GM10847 (cell line): ENCODE measurements around the gene TEX50.

Experiments
- POLR2A ChIP-seq: IDR thresholded peaks from 2 replicates; pipeline ENCODE4 v1.6.1; 2011; ENCODE audit not compliant: insufficient read length; ENCODE audit errors: extremely low read depth

The TEX50 gene, protein sequence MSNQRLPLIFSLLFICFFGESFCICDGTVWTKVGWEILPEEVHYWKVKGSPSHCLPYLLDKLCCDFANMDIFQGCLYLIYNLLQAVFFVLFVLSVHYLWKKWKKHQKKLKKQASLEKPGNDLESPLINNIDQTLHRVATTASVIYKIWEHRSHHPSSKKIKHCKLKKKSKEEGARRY

DNA sequence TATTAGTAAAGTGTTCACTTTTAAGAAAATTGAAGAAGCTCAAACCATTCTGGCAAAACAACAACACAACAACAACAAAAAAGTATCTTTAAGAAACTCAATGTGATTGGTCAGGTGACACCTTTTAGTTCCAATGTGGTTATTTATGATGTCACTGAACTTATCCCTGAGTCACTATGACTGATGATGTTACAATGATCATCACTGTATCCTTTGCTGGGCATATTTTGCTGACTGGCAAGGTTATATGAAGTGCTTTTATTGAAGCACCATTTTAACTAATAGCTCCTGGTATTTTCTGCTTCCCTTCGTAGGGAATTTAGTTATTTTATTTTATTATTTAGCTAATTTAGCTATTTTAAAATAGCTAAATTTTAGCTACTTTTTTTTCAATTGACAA, at the start of gene TEX50:
TSS of gene TEX50 (plus strand) at position 223 of the 400 bp plus-strand sequence. CDS start 184 bp downstream, outside the sequence.
- no peak for TF ChIP-seq POLR2A

DNA sequence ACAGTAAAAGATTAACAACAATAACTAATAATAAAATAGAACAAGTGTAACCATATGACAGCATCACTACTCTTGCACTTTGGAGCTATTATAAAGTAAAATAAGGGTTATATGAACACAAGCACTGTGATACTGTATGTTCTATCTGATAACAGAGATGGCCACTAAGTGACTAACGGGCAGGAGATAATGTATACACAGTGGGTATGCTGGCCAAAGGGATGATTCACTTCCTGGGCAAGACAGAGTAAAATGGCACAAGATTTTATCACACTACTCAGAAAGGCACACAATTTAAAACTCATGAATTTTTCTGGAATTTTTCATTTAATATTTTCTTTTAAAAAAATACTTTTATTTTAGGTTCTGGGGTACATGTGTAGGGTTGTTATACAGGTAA, 44.6 kb upstream of the TEX50 start:
- TF ChIP-seq POLR2A: no peak

DNA sequence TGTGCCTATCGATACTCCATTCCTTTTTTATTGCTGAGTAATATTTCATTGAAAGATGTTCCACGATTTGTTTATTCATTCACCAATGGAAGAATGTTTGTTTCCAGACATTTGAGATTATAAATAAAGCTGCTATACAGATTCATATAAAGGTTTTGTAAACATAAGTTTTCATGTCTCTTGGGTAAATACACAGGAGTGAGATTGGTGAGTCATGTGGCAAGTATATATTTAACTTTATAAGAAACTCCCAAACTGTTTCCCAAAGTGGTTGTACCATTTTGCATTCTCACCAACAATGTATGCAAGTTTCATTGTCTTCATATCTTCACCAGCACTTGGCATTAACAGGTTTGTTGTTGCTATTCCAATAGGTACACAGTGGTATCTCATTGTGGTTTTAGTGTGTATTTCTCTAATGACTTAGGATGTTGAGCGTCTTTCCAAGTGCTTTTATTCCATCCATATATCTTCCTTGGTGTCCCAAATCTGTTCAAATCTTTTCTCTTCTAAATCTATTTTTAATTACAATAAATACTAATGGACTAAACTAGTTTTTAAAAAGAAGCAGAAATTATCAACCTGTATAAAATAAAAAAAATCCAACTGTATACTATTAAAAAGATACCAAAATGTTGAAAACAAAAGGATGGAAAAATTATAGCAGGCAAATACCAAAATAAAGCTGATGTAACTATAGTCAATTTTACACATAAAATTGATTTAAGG, 38.9 kb upstream of the TEX50 start:
- no peak for TF ChIP-seq POLR2A

DNA sequence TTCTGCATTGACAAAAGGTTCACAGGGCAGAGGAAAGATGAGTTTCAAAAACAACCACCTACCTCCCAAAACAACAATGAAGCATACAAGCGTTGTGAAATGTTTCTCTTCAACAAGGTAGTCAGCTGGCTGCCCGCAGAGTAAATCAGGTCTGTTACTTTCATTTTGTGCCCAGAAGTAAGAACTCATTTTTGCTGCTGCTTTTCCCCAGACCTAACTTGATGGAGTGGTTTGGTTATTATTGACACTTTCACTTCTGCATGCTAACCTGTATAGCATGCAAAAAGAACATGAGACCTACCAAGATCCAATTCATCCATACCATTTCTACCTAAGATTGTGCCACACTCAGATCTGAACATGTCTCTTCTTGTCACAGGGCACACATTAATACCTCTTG, 33.5 kb upstream of the TEX50 start:
- no peak for TF ChIP-seq POLR2A

DNA sequence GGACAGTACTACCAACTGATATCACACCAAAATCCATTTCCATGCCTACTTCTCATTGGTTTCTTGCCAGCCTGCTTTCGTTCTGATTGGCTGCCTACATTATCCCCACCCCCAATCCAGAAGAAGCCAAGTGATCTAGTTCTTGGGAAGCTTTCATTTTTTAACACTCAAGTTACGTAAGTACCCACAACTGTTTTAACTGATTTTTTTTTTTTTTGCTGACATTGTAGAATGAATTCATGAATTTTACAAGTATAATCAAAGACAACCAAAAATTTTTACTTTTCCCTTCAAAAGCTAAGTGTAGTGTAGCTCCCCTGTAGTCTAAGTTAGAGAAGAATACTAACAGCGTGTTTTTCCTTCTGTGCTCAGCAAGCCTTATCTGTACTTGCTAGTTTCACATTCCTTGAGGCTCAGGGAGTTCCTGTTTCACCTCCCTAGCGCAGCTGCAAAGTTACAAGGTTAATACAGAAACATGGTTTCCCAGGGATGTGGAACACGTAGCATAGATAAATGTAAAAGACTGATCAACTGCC, 32.0 kb upstream of the TEX50 start, which contains the start of gene SLC9C2:
TSS of gene SLC9C2 (minus strand) at position 17 of the 536 bp plus-strand sequence. CDS start 1,296 bp downstream, outside the sequence.
- TF ChIP-seq POLR2A: no peak

DNA sequence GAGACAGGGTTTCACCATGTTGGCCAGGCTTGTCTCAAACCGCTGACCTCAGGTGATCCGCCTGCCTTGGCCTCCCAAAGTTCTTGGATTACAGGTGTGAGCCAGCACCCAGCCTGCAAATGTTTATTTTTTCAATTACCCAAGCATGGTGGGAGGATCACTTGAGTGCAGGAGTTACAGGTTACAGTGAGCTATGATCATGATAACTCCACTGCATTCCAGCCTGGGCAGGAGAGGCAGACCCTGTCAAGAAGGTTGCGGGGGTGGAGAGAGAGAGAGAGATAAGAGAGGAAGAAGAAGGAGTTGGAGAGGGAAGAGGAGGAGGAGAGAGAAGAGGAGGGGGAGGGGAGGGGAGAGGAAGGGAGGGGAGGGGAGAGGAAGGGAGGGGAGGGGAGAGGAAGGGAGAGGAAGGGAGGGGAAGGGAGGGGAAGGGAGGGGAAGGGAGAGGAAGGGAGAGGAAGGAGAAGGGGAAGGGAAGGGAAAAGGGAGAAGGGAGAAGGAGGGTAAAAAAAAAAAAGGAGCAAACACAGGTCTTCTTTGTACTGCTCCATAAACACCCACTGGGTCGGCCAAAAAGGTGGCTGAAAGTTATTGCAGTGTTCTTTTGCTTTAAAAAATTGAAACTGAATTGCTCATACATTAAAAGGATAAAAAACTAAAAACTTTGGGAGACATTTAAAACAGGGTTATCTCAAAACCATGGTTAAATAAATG, 26.5 kb upstream of the TEX50 start:
- no peak for TF ChIP-seq POLR2A

DNA sequence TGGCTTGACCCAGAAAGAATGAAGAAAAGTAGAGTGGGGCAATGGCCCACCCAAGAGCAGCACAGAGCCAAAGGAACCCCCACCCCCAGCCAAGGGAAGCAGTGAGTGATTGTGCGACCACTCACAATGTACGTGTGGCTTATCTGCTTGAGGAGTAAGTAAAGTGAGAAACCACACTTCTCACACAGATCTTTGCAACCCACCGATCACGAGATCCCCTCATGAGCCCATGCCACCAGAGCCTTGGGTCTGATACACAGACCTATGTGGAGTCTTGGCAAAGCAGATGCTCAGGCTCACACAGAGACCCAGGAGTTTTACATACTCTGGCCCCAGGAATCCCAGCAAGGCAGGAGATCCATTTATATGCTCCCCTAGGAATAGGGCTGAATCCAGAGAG, 18.3 kb upstream of the TEX50 start:
- TF ChIP-seq POLR2A: no peak

DNA sequence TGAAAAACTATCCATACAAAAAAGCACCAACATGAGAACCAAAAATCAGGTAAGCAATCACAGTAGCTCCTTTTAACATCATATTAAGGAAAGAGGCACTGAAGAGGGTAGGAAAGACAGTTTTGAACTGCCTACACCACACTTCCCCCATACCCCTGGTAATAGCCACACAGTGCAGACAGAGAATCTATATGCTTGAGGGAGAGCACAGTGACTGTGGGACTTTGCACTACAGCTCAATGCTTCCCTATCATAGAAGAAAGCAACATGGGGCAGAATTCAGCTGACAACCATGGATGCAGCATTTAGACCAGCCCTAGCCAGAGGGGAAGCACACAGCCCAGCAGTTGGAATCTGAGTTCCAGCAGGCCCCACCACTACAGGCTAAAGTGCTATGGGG, 7.9 kb upstream of the TEX50 start:
- TF ChIP-seq POLR2A: no peak

DNA sequence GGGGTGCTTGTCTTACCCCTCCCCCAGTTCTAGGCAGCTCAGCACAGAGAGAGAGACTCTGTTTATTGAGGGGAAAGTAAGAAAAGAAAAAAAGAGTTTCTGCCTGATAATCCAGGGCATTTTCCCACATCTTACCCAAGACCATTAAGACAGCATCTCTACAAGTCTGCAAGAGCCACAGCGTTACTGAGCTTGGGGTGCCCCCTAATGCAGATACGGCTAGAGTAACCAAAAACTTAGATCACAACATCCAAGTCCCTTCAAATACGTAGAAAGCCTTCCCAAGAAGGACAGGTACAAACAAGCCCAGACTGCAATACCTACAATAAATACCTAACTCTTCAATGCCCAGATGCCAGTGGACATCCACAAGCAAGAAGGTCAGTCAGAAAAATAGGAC, 6.2 kb upstream of the TEX50 start:
- TF ChIP-seq POLR2A: no peak

DNA sequence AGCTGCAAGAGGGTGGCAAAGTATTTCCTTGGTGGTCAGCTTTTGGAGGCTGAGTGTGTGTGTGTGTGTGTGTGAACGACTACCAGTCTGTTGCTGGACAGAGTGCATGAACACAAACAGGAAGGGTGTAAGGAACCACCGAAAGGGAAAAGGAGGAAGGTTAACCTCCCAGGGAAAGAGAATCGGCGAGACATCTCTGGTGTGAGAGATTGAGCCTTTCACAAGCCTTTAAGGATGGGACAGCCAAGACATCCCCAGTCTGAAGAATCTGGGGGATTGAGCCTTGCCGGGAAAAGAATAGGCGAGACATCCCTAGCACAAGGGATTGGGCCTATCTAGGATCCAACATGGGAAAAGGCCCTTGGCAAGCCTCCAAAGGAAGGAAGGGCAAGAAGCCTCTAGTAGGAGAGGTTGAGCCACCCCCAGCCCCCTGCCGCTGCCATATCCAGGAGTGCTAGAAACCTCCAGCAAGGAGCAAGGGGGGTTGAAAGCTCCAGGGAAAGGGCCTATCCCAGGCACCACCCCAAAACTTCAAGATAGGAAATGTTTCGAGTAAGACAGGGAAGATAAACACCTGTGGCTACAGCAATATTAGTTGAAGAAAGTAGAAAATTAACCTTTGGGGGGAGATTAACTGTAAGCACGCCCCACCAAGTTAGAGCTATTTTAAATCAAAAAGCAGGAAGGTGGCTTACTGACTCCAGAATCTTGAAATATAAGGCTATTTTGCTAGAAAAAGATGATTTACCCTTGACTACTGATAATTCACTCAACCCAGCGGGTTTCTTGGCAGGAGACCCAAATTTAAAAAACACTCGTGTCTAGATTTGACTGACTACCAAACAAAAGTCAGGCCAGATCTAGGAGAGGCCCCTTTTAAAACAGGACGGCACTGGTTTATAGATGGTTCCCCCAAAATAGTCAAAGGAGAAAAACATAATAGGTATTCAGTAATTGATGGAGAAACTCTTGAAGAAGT, 3.2 kb downstream of the TEX50 start:
- no peak for TF ChIP-seq POLR2A

DNA sequence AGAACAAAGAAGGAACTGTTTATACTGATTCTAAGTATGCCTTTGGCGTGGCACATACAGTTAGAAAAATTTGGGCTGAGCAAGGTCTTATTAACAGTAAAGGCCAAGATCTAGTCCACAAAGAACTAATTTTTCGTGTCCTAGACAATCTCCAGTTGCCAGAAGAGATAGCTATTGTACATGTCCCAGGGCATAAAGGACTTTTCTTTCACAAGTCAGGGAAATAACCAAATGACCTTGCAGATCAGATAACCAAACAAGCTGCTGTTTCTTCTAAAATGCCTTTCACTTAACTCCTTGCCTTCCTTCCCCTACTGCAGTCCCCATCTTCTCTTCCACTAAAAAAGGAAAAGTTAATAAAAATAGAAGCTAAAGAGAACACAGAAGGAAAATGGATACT, 4.0 kb downstream of the TEX50 start:
- TF ChIP-seq POLR2A: no peak

DNA sequence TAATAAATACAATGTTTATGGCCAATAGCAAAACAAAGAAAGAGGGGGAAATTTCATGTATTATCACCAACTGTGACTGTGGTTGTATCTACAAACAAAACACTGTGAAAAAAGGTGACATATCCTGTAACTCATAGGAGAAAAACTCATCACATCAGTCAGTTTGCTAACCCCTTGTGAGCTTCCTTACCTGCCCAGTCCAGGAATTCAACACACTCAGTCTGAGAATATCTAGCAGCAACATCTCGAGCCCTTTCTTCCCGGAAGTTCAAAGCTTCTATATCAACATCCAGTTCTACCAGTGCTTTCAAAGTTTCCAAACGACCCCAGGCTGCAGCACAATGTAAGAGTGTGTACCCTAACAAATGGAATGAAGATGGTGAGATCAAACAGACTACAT, 11.5 kb downstream of the TEX50 start:
- TF ChIP-seq POLR2A: no peak

DNA sequence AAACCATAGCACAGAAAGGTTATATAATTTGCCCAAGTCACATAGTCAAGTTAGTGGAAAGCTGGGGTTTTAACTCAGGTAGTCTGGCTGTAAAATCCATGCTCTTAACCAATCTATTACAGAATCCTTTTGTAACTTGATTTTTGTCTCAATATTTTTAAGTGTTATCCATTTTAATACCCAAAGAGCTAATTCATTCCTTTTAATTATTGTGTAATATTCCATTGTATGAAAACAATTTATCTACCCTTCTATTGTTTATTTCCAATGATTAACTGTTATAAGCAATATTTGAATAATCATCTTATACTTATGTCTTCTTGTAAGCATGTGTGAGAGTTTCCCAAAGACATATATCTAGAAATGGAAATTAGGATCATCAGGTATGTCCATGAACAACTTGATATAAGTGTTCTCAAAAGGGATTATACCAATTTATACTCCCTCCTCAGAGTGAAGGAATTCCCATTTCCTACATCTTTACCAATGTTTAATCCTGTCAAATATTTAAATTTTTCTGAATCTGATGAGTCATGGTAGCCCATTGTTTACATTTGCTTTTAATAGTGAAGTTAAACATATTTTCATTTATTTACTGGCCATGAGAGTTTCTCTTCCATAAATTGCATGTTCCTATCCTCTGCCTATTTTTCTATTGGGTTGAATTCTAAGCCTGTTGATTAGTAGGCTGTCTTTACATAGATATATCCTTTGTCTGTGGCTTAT, 13.9 kb downstream of the TEX50 start:
- no peak for TF ChIP-seq POLR2A

DNA sequence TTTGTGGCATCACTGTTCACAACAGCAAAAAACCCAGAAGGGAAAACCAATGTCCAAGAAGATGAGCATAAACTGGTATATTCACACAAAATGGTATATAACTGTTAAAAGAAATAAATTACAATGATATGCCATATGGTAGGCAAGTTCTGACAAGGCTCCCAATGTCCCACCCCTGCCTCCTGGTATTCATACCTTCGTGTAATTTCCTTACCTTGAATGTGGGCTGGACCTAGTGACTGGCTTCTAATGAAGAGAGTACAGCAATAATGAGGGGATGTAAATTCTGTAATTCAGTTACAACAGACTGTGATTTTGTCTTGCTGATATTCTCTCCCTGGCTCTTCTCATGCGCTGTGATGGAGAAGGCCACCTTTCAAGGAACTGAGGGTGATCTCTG, 25.2 kb downstream of the TEX50 start:
- no peak for TF ChIP-seq POLR2A
